Measurements from ENCODE around the gene TTL. TPM values are rescaled to one million over a fixed set of nuclear protein-coding genes. Genes with fewer than 3 reads are reported as not detected.

Gene TTL
- total and polyA plus RNA-seq, 2 of the 13 experiments (the other 11 are each of a cell fraction or from before 2014, with no cell fraction given) = 19.0 to 59.8 TPM

GRCh38 chr2:112541315-112542122 is 59.6 kb downstream of the TTL start (continued):
- TF ChIP-seq PRDM15 (CRISPR knock-in tag; IDR thresholded peaks at IDR 0.05) (no peak; the same call in 1 of the 2 replicates), ZNF839 (CRISPR knock-in tag; IDR thresholded peaks at IDR 0.05; ENCODE audit: borderline replicate concordance) (0 out of 2 replicates have a peak, but pooled peaks have one; percentile 6), ZNF816 (CRISPR knock-in tag; IDR thresholded peaks at IDR 0.05; ENCODE audit: borderline replicate concordance) (0 out of 2 replicates have a peak, but pooled peaks have one; percentile 87), MIXL1 (CRISPR knock-in tag; IDR thresholded peaks at IDR 0.05) (no peak), MEF2D (CRISPR knock-in tag; IDR thresholded peaks at IDR 0.05) (peak; percentile 8; the same call in 1 of the 2 replicates), POLR2A (IDR thresholded peaks at IDR 0.05; ENCODE audit: insufficient read depth in 1 of 2, low read depth in 2 of 2, low read length in 2 of 2) (peak; percentile 62 to 80; a peak in 3 of 4 replicates), ATF7 (IDR thresholded peaks at IDR 0.05) (peak; percentile 52; the same call in 1 of the 2 replicates), ATF7 (CRISPR knock-in tag; IDR thresholded peaks at IDR 0.05) (no peak; the same call in 1 of the 2 replicates), KLF16 (CRISPR knock-in tag; IDR thresholded peaks at IDR 0.05) (0 out of 4 replicates have a peak, but pooled peaks of 1 of the 2 experiments have one; percentile 58), HNF1A (IDR thresholded peaks at IDR 0.05; ENCODE audit: low read depth) (no peak), HNF1A (CRISPR knock-in tag; IDR thresholded peaks at IDR 0.05; ENCODE audit: borderline replicate concordance) (no peak), EP300 (IDR thresholded peaks at IDR 0.05; ENCODE audit: low read depth in 2 of 2, low read length in 2 of 2) (0 out of 4 replicates have a peak, but pooled peaks of 1 of the 2 experiments have one; percentile 3), EP300 (CRISPR knock-in tag; IDR thresholded peaks at IDR 0.05; ENCODE audit: borderline replicate concordance) (no peak), FOXK2 (IDR thresholded peaks at IDR 0.05) (peak; percentile 95), ATF6 (CRISPR knock-in tag; conservative IDR thresholded peaks at IDR 0.05) (peak; percentile 5; the same call in 1 of the 2 replicates), ZNF589 (CRISPR knock-in tag; conservative IDR thresholded peaks at IDR 0.05) (0 out of 2 replicates have a peak, but pooled peaks have one; percentile 11), ZNF205 (CRISPR knock-in tag; IDR thresholded peaks at IDR 0.05) (peak; percentile 0; the same call in 1 of the 2 replicates)
